Fibroblast of skin of right biceps (primary cell): ENCODE results near the gene TMEM86B.

Experiments
- DNase-seq: peaks from one replicate; pipeline ENCODE4 v3.0.0-alpha.2; 2013

Gene TMEM86B, protein sequence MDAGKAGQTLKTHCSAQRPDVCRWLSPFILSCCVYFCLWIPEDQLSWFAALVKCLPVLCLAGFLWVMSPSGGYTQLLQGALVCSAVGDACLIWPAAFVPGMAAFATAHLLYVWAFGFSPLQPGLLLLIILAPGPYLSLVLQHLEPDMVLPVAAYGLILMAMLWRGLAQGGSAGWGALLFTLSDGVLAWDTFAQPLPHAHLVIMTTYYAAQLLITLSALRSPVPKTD

DNA sequence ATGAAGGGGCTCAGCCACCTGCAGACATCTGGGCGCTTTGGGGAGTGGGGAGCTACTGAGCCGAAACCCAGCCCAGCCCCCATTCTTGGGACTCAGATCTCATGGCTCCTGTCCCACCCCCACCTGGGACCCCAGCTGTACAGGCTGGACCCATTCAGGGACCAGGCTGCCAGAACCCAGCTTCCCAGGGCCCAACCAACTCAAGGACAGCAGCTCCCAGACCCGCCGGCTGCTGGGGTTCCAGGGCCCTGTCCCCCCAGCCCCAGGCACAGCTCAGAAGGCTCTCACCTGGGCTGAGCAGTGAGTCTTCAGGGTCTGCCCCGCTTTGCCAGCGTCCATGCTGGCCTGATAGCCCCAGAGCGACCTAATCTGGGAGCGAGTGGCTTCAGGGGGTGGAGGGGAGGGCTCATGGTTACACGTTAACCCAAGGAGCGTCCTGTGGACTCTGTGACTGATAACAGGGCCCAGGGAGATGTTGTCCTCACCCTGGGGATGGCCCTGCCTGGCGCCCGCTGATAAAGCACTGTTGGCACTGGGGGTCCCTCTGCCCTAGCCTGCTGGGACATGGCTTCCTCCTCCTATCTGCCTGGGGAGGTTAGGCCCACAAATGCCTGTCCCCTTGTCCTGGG lies at the start of gene TMEM86B:
Gene TMEM86B (minus strand): TSS at position 361 of the 629 bp plus-strand sequence. CDS start 22 bp downstream, at position 339.
- no peak for DNase-seq

DNA sequence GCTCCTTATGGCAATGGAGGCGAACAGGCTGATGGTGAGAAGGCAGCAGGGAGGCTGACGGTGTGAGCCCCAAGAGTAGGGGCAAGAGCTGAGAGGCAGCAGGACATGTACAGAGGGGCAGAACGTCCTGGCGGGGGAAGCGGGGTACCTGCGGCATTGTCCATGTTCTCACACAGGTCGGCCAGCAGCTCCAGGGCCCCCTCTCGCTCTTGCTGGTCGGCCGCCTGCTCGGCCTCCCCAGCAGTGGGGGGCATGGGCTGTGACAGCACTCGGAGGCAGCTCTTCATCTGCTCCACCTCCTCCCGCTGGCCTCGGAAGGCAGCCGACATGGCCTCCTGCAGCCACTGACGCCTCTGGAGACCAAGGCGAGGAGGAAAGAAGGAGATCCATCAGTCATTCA lies 48.9 kb upstream of the TMEM86B start:
- DNase-seq, result no peak

DNA sequence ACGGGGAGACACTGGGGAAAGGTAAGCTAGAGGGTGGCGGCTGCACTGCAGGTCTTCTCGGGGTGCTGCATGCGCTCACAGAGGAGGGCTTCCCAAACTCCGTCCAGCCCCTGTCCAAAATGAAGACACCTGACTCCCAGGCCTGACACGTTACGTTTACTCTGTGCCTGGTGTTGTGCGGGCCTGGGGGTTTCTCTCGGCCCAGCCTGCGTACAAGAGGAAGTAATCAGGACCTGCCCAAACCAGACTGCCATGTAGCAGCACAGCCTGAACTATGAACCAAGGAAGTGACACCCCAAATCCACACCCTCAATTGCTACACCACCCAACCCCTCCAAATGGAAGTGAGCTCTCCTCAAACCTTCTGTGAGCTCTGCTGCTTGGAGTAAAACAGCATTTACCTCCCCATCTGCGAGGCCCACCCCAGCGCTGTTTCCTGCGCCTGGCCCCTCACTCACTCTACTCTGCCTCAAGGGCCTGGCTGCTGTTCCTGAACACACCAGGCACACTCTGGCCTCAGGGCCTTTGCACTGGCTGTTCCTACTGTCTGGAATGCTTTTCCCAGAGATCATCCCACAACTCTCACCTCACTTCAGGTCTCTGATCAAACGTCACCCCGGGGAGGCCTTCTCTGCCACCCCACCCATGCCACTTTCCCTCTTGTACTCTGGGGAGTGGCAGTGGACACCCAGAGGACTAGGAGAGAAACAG lies 48.3 kb upstream of the TMEM86B start:
- no peak for DNase-seq

DNA sequence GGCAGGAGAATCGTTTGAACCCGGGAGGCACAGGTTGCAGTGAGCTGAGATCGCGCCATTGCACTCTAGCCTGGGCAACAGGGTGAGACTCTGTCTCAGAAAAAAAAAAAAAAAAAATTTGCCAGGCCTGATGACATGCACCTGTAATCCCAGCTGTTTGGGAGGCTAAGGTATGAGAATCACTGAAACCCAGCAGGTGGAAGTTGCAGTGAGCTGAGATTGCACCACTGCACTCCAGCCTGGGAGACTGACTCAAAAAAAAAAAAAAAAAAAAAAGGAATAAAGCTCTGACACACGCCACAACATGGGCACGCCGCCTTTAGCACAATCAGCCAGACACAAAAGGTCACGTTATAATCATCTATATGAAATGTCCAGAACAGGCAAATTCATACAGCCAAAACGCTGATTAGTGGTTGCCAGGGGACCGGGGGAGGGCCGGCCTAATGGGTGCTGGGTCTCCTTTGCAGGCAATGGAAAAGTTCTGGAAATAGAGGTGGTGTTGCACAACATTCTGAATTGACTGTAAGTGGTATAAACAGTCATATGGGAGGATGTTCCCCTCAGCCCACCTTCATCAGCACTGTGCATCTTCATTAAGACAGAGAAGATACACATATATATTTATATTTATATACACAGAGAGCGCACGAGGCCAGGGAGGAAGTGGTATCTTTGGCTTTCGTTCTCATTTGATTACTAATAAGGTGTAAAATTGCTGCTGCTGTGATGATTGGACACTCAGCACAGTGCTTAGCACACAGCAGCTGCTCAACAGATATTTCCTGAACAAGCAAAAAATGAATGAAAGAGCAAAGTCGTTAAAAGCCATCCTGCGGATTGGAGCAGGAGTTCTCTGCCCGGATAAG lies 47.5 kb upstream of the TMEM86B start:
- no peak for DNase-seq

DNA sequence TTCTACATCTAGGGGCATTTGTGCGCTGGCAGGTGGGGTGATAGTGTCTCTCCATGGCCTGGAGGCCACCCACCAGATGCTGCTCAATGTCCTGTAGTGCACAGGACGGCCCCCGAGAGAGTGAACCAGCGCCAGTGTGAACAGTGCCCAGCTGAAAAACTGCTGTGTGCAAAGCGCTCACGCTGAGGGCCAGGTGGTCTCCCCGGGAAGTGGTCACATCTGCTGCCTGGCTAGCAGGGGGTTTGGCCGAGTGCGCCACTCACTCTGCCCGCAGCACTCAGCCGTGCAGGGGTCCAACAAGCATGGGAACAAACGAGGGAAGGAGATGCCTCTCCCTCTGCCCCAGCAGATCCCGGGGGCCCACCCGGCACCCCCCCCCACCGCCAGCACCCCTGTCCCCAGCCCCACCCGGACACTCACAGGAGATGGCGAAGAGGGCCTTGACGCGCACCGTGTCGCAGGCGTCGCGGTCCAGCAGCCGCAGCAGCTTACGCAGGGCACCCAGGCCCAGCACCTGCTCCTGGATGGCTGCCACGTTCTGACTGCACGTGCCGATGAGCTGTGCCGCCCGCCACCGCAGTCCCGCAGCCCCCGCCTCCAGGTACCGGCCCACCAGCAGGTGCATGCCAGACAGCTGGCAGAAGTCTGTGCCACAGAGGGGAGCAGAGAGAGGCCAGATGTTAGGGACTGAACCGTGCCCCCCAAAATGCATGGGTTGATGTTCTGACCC lies 45.6 kb upstream of the TMEM86B start:
- no peak for DNase-seq

DNA sequence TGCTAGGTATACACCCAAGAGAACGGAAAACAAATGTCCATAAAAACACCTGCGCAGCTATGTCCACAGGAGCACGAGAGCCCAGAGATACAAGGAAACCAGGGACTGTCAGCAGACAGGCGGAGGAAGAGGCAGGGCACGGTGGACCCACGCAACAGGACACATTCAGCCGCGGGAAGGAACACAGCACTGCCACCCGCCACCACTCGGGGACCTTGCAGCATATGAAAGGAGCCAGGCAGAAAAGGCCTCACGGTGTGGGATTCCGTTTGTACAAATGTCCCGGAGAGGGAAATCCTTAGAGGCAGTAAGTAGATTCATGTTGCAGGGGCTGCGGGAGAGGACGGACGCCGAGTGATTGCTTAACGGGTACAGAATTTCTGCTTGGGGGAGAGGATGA lies 43.6 kb upstream of the TMEM86B start:
- DNase-seq, result no peak

DNA sequence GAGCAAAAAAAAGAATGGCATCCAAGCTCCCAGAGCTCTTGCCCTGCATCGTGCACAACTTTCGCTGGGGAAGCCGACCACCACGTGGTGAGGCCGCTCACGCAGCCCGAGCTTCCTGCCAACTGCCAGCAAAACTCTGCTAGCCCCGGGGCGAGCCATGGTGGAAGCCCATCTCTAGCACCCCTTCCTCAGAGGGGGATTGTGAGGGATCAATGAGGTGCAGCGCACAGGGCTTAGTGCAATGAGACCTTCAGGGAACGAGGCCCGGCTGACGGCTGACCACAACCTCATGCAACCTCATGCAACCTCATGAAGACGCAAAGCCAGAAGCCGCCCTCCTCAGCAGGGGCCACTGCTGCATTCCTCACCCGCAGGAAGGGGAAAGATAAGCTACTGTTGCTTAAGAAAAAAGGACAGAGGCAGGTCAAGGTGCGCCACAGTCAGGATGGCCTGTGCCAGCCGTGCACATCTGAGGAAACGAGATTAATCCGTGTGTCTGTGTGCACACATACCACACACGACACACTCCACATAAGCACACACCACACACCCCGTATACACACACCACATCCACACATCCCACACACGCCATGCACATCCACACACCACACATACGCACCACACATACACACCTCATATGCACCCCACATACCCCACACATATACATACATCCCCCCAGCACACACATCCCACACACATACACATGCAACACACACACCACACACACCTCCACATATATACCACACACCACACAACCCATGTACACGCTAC lies 41.8 kb upstream of the TMEM86B start:
- DNase-seq, result no peak

DNA sequence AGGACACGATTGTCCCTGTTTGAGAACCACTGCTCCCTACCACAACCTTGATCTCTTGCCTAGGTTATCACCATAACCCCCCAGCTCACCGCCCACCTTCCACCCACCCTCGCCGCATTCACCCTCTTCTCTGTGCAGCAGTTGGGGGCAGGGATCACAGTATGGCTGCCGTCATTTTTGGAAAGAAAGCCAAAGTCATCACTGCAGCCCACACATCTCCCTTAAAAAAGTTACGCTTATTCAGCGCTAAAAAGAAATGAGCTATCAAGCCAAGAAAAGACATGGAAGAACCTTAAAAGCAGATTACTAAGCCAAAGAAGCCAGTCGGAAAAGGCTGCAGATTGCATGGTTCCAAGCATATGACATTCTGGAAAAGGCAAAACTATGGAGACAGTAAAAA lies 40.7 kb upstream of the TMEM86B start:
- no peak for DNase-seq

DNA sequence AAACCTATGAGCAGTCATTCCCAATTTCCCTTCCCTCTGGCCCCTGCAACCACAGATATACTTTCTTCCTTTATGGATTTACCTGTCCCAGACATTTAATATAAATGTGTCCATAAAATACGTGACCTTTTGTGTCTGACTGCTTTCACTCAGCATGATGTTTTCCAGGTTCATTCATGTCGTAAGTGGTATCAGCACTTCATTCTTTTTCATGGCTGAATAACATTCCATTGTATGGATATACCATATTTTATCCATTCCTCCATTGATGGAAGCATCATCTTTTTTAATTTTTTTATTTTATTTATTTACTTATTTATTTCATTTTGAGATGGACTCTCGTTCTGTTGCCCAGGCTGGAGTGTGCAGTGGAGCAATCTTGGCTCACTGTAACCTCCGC lies 38.3 kb upstream of the TMEM86B start:
- no peak for DNase-seq

DNA sequence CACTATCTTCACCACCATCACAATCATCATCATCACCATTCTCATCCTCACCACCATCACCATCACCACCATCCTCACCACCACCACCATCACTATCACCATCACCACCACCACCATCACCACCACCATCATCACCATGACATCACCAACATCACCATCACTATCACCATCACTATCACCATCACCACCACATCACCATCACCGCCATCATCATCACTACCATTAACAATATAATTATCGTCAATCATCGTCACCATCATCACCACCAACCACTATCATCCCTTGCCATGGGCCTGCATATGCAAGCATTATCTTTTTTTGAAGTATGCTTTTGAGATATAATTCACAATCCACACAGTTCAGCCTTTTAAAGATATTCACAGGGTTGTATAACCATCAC lies 37.8 kb upstream of the TMEM86B start:
- no peak for DNase-seq

DNA sequence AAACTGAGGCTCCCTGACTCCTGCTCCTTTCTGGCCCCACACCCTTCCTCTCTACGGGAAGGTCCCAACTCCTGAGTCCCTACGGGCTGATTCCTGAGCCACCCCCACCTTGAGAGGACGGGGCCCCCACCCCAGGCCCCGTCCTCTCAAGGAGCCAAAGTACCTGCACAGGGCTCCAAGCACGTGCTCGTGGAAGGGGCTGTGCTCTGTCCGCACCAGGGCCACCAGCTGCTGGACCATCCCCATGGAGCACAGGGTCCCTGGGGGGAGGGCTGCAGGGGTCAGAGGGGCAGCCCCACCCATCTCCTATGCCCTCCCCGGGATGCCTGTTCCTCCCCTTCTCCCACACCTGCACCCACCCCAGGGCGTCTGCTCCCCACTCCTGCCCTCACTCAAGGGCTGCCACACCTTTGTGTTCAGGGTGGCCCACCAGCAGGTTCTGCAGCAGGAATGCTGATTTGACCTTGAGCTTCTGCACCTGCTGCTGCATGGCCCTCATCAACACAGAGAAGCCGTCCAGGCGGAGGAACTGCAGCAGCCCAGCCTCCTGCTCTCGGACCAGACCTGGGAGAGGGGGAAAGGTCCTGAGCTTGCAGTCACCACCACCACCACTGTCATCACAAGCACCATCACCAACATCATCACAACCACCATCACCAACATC lies 37.3 kb upstream of the TMEM86B start:
- no peak for DNase-seq

DNA sequence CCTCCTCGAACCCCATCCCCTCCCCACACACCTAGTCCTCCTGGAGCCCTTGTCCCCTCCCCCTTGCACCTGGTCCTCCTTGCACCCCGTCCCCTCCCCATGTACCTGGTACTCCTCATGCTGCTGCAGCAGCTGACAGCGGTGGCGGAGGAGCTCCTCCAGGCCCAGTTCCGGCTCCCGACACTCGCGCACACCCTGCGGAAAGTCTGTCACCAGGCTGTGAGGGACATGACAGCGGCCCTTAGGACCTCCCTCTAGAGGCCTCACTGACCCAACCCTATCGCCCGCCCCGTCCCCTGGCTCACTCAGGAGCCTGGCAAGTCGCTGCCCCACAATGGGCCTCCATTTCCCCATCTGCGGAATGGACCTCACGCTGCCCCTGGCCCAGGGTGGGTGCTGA lies 36.6 kb upstream of the TMEM86B start:
- no peak for DNase-seq

DNA sequence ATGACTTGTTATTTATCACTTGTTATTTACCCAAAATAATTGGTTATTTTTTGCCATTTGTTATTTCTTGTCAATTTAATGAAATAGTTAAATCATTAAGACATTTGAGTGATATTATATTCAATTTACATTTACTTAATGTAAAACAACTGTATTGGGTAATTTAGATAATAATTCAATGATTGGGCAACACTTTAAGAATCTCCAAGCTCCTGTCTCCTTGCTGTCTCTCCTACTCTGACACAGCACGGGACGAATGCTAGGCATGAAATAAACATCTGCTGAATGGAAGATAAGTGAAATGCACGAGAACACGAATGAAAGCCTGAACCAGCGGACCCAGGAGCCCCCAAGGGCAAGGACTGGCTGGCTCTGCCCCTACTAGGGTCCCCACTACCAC lies 36.0 kb upstream of the TMEM86B start:
- no peak for DNase-seq

DNA sequence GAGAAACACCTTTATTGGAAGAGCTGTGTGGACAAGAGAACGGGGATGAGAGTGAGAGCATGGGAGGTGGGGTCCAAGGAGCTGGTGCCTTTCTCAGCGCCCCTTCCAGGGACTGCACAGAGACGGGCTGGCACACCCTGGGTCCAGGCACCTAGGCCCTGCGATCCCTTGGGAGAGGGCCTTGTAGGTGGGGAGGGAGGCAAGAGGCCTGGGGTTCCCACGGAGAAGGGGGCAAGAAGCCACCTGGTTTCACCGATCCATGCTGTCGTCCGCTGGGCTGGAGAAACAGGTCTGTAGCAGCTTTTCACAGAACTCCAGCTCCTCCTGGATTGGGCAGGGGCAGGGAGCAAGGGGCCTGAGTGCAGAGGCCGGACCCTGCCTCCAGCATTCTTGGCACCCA lies 33.8 kb upstream of the TMEM86B start:
- no peak for DNase-seq

DNA sequence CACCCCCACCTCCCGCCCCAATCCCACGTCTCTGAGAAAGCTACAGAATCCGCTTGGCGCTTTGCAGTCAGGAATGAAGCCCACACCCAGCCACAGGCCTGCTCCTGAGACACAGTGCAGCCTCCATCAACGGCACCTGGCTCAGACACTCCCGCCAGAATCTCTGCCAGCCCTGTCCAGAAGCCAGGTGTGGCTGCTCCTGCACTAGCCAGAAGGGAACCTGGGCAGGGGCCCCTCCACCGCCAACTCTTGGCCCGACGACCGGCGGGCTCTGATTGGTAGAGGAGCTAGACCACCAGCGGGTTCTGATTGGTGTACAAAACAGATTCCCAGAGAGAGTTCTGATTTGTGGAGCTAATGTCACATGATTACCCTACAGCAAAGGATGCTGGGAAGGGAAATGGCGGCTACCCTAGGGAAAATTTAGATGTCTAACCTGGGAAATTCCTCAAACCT lies 33.1 kb upstream of the TMEM86B start:
- no peak for DNase-seq

DNA sequence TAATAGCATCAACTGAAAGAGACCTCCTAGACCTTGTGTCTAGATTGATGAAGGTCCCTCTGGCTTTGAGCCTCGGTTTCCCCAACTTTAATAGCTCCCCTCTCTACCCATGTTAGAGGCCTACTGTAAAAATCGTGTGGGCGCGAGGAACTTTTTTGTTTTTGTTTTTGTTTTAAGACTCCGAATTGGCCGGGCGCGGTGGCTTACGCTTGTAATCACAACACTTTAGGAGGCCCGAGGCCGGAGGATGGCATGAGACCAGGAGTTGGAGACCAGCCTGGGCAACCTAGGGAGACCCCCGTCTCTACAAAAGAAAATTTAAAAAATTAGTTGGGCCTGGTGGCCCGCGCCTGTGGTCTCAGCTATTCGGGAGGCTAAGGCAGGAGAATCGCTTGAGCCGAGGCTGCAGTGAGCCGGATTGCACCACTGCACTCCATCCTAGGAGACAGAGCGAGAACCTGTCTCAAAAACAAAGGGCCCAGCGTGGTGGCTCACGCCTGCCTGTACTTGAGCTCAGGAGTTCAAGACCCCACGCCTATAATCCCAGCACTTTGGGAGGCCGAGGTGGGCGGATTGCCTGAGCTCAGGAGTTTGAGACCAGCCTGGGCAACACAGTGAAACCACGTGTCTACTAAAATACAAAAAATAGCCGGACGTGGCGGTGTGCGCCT lies 31.1 kb upstream of the TMEM86B start:
- DNase-seq, result no peak

DNA sequence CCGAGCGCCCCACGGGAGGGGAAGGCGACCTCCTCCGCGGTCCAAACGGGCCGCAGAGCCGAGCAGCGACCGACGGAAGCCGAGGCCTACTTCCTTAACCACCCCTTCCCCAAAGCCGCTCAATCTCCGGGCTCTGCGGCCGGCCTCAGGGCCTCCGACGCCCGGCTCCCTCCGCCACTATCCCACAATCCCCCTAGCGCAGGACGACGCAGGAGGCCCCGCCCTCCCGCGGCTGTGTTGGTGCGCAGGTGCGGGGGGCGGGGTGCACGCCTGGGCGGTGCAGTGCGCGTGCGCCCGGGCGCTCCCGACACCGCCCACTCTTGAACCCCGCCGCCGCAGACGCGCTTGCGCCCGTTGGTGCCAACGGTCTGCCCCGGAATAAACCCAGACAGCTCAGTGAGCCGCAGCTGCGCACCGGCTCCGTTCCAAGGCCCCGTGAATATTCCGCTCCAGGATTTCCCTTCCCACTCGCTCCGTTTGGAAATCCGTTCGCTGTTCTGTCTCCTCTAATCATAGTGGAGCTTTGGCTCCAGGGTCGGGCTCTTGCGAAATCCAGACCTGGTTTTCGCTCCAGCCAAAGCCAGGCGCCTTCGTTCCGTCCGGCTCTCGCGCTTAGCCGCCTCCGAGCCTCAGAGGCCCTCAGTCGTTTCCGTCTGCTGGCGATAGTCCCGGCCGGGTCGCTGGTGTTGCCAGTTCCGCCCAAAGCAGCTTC lies 30.4 kb upstream of the TMEM86B start, which contains the start of gene PPP6R1:
Gene PPP6R1 (minus strand): TSS at position 190 of the 712 bp plus-strand sequence. CDS start 11,914 bp downstream, outside the sequence.
- peak; percentile 100 for DNase-seq

DNA sequence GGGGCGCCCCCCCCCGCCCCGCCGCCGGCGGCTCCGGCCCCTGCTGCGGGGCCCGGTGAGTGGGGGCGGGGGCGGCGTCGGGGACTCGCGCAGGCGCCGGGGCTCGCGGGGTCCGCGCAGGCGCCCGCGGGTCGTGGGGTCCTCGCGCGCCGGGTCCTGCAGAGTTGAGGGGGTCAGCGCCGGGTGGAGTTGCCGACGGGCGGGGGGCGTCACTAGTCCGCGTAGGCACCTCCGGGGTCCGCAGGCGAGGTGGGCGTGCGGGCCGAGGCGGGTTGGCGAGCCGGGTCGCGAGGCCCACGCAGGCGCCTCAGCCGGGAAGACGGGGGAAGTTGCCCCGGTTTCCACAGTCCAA lies 29.9 kb upstream of the TMEM86B start:
- DNase-seq, result no peak

DNA sequence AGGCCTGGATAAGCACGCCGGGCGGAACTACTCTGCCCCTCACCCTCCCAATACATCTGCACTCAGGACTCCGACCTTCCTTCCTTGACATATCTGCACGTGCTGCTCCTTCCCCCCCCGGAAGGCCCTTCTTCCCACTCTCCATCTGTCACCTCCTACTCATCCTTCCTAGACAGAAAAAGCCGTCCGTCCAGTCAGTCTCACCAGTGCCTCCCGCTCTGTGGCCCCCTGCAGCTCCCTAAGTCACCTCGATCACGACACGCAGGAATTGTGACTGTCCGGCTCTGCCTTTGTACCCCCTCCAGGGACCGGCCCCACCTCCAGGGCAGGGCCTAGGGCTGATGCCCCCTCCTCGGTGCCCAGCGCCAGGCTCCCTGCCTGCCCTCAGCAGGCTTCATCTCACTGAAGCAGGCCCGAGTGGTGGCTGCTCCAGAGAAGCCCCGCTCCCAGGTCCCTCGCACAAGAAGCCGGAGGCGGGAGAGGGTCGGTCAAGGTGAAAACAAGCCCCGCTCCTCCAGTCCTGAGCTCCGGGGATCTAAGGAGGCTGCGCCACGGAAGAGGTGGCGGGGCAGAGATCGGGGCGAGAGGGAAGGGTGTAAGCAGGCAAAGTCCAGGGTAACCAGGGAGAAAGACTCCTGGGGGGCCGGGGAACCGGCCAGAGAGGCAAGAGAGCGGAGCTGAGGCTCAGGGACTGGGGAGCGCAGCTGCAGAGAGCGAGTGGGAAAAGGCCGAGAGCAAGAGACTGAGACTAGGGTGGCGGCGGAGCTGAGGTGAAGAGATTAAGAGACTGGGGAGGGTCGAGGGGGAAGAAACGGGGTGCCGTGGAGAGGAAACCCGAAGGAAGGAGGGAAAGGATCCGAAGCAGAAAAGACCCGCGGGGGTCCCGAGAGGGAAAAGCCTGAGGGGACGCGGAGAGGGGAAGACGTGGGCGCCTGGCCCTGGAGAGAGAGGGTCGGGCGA lies 29.2 kb upstream of the TMEM86B start:
- DNase-seq, result no peak
